ENCODE measurements around the gene MRPL41. TPM values are rescaled to one million over a fixed set of nuclear protein-coding genes. Genes with fewer than 3 reads are reported as not detected.
"Not testable (repeated sequence)": the region's sequence is repeated elsewhere in the genome, so short reads cannot be mapped to it uniquely, and the experiment has no call there.

MRPL41 gene
- total RNA-seq, 1 donor from 2014 or later: 228 TPM

- ATAC-seq (no peak), DNase-seq (no peak)
- intact Hi-C loops (cut with micrococcal nuclease): no loop called here
Observed at GRCh38 chr9:137547687-137548543, 3.8 kb upstream of the MRPL41 start.

- DNase-seq (peak; percentile 92), ATAC-seq (peak; percentile 85)
- intact Hi-C loops (cut with micrococcal nuclease): no loop called here
Observed at GRCh38 chr9:137550231-137550621, 1.5 kb upstream of the MRPL41 start, which contains the start of gene PNPLA7. Gene PNPLA7, minus strand, starts transcription at chr9:137550402. Its CDS starts 205 bp downstream, at chr9:137550197.

- intact Hi-C loops (cut with micrococcal nuclease); DNase-seq: not testable (repeated sequence)
- peak; percentile 3 for ATAC-seq
Observed at GRCh38 chr9:137550958-137551263, 768 bp upstream of the MRPL41 start.

GRCh38 chr9:137552022-137552768 lies 516 bp downstream of the MRPL41 start:
- peak; percentile 10 for ATAC-seq
- peak; percentile 49 for DNase-seq
- intact Hi-C loops (cut with micrococcal nuclease): no loop called here

- intact Hi-C loops (cut with micrococcal nuclease); DNase-seq; ATAC-seq: not testable (repeated sequence)
Observed at GRCh38 chr9:137553654-137554053, 2.0 kb downstream of the MRPL41 start.

- ATAC-seq (no peak), DNase-seq (no peak)
- intact Hi-C loops (cut with micrococcal nuclease): no loop called here
Observed at GRCh38 chr9:137554349-137554748, 2.7 kb downstream of the MRPL41 start.

GRCh38 chr9:137555179-137555578 lies 3.5 kb downstream of the MRPL41 start:
- DNase-seq (no peak), ATAC-seq (no peak)
- intact Hi-C loops (cut with micrococcal nuclease): no loop called here

- DNase-seq: no peak
- ATAC-seq: peak; percentile 7
- intact Hi-C loops (cut with micrococcal nuclease): no loop called here
Observed at GRCh38 chr9:137556069-137556838, 4.6 kb downstream of the MRPL41 start.

GRCh38 chr9:137558127-137558526 lies 6.4 kb downstream of the MRPL41 start:
- intact Hi-C loops (cut with micrococcal nuclease): no loop called here
- ATAC-seq (no peak), DNase-seq (no peak)

GRCh38 chr9:137564134-137564533 lies 12.5 kb downstream of the MRPL41 start:
- no peak for ATAC-seq
- DNase-seq: no peak

GRCh38 chr9:137564817-137565411 lies 13.2 kb downstream of the MRPL41 start:
- ATAC-seq (no peak), DNase-seq (no peak)
- intact Hi-C loops (cut with micrococcal nuclease): no loop called here

More at GRCh38 chr9:137564134-137564533, 12.5 kb downstream of the MRPL41 start:
- intact Hi-C loops (cut with micrococcal nuclease): no loop called here

GRCh38 chr9:137568445-137568844 lies 16.8 kb downstream of the MRPL41 start:
- ATAC-seq; intact Hi-C loops (cut with micrococcal nuclease); DNase-seq: not testable (repeated sequence)

GRCh38 chr9:137569609-137570203 lies 18.0 kb downstream of the MRPL41 start:
- ATAC-seq: no peak
- DNase-seq: no peak
- intact Hi-C loops (cut with micrococcal nuclease): no loop called here

GRCh38 chr9:137570566-137570965 lies 18.9 kb downstream of the MRPL41 start:
- DNase-seq (no peak), ATAC-seq (no peak)
- intact Hi-C loops (cut with micrococcal nuclease): no loop called here

GRCh38 chr9:137574192-137574591 lies 22.5 kb downstream of the MRPL41 start:
- intact Hi-C loops (cut with micrococcal nuclease): no loop called here
- no peak for ATAC-seq
- DNase-seq: no peak

- no peak for DNase-seq
- no peak for ATAC-seq
- intact Hi-C loops (cut with micrococcal nuclease): no loop called here
Observed at GRCh38 chr9:137575364-137575715, 23.7 kb downstream of the MRPL41 start.

- ATAC-seq: peak; percentile 65
- peak; percentile 53 for DNase-seq
- intact Hi-C loops (cut with micrococcal nuclease): no loop called here
Observed at GRCh38 chr9:137575716-137576411, 24.2 kb downstream of the MRPL41 start.

- DNase-seq (peak; percentile 99), ATAC-seq (peak; percentile 92)
- intact Hi-C loops (cut with micrococcal nuclease): no loop called here
Observed at GRCh38 chr9:137578518-137579258, 27.0 kb downstream of the MRPL41 start, which contains the start of gene DPH7. Gene DPH7, minus strand, starts transcription at chr9:137578925. Its CDS starts 148 bp downstream, at chr9:137578777.

Data from left ventricle myocardium superior (tissue), 1 donor.